ENCODE measurements around the gene OVCH1. TPM values are rescaled to one million over a fixed set of nuclear protein-coding genes. Genes with fewer than 3 reads are reported as not detected.

The OVCH1 gene
- total RNA-seq, 1 experiment from 2014 or later = not detected

- H3K4me3 Mint-ChIP-seq = no peak overlapping the region
- no peak overlapping the region for H3K4me2 ChIP-seq (ENCODE audit: insufficient read depth, insufficient read length, low read length)
- H3K27me3 Mint-ChIP-seq (ENCODE audit: low read depth) = no peaks in the 10 kb centered on the region
- no peak overlapping the region for H2BK20ac ChIP-seq (ENCODE audit: low read depth, low read length, poor library complexity, severe bottlenecking)
- H3K56ac ChIP-seq (ENCODE audit: insufficient read length, low read depth, low read length) = no peak overlapping the region
- no peak overlapping the region for H3K23ac ChIP-seq (ENCODE audit: insufficient read length, low read depth, low read length)
- H4K5ac ChIP-seq (ENCODE audit: insufficient read length, low read depth, low read length) = no peak overlapping the region
- TF ChIP-seq, protein P1, sequence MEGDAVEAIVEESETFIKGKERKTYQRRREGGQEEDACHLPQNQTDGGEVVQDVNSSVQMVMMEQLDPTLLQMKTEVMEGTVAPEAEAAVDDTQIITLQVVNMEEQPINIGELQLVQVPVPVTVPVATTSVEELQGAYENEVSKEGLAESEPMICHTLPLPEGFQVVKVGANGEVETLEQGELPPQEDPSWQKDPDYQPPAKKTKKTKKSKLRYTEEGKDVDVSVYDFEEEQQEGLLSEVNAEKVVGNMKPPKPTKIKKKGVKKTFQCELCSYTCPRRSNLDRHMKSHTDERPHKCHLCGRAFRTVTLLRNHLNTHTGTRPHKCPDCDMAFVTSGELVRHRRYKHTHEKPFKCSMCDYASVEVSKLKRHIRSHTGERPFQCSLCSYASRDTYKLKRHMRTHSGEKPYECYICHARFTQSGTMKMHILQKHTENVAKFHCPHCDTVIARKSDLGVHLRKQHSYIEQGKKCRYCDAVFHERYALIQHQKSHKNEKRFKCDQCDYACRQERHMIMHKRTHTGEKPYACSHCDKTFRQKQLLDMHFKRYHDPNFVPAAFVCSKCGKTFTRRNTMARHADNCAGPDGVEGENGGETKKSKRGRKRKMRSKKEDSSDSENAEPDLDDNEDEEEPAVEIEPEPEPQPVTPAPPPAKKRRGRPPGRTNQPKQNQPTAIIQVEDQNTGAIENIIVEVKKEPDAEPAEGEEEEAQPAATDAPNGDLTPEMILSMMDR (conservative IDR thresholded peaks at IDR 0.05) = no peak
- H3K27ac ChIP-seq (ENCODE audit: insufficient read length, low read depth, low read length) = no peak overlapping the region
- H3K14ac ChIP-seq (ENCODE audit: insufficient read depth, low read length) = no peak overlapping the region
- H3K18ac ChIP-seq (ENCODE audit: insufficient read length, low read depth, low read length) = no peak overlapping the region
- H3K79me1 ChIP-seq (ENCODE audit: insufficient read depth, low read depth, low read length, poor library complexity, severe bottlenecking) = no peaks in the 10 kb centered on the region
- no peaks in the 10 kb centered on the region for H3K79me2 ChIP-seq (ENCODE audit: insufficient read depth, low read length)
- H3K9ac ChIP-seq (ENCODE audit: extremely low read depth, insufficient read length, low read length) = no peak overlapping the region
- H3K27ac Mint-ChIP-seq = no peak overlapping the region
- H3K27me3 ChIP-seq (ENCODE audit: insufficient read depth, low read length) = no peaks in the 10 kb centered on the region
- H3K4me1 ChIP-seq (ENCODE audit: insufficient read depth, low read length) = no peaks in the 10 kb centered on the region
- DNase-seq = no peak
- H3K36me3 Mint-ChIP-seq (ENCODE audit: insufficient read depth in 1 of 3, low read depth in 3 of 3) = no peaks in the 10 kb centered on the region
- no peak overlapping the region for H3T11ph ChIP-seq (ENCODE audit: low read length)
- no peak overlapping the region for H3K4ac ChIP-seq (ENCODE audit: low read depth, low read length)
- H2AK5ac ChIP-seq (ENCODE audit: insufficient read length, low read length) = no peak overlapping the region
- no peaks in the 10 kb centered on the region for H3K9me3 Mint-ChIP-seq
- no peak overlapping the region for H2BK12ac ChIP-seq (ENCODE audit: insufficient read length, low read depth, low read length)
- no peak overlapping the region for H2BK5ac ChIP-seq (ENCODE audit: insufficient read length, low read length)
- H2BK15ac ChIP-seq (ENCODE audit: low read depth, low read length) = no peak overlapping the region
- H3K4me1 Mint-ChIP-seq = no peaks in the 10 kb centered on the region
- no peaks in the 10 kb centered on the region for H4K20me1 ChIP-seq (ENCODE audit: control insufficient read depth, insufficient read depth, insufficient read length)
- no peak overlapping the region for H4K8ac ChIP-seq (replicated peaks; ENCODE audit: insufficient read length, low read depth, low read length)
- no peak overlapping the region for H2BK120ac ChIP-seq (ENCODE audit: low read depth, low read length, poor library complexity, severe bottlenecking)
- no peak overlapping the region for H2AFZ ChIP-seq (ENCODE audit: low read length)
- no peak overlapping the region for H4K91ac ChIP-seq (ENCODE audit: insufficient read length, low read depth, low read length)
- no peaks in the 10 kb centered on the region for H3K9me3 ChIP-seq (ENCODE audit: control insufficient read depth, low read depth, low read length)
- no peaks in the 10 kb centered on the region for H3K23me2 ChIP-seq (ENCODE audit: insufficient read length, low read depth, low read length, poor library complexity, severe bottlenecking)
Measured at GRCh38 chr12:29402437-29402836, 95.0 kb downstream of the OVCH1 start.
